GM12878 (cell line): ENCODE measurements around the gene OR6Q1. TPM values are rescaled to one million over a fixed set of nuclear protein-coding genes. Genes with fewer than 3 reads are reported as not detected.

Experiments
- ATAC-seq: fragments of 200-7000 bp; cut with Tn5 transposase; 3 replicates; pipeline ENCODE4 v1.9.1; 2020; ENCODE audit warnings: mild to moderate bottlenecking, moderate library complexity
- BruUV-seq: library from RNA; stranded (reverse); fragments of 400-500 nt; replicated peaks from 2 replicates; lab custom pipeline; 2021; lab: Mats Ljungman, UMichigan
- CTCF ChIA-PET: fragments of 300-600 bp; sonication (Branson Sonifier 250); formaldehyde crosslinking; extraction: SDS; loops from one replicate; lab custom pipeline; 2021; ENCODE audit warnings: inconsistent platforms; lab: Yijun Ruan, JAX
- POLR2A ChIA-PET: fragments of 350-600 bp; formaldehyde crosslinking; extraction: SDS; loops from one replicate; lab custom pipeline; 2021; ENCODE audit warnings: inconsistent platforms; lab: Charles Lee
- RAD21 ChIA-PET: fragments of 300-600 bp; sonication (Branson Sonifier 250); formaldehyde crosslinking; loops from one replicate; lab custom pipeline; 2023; ENCODE audit warnings: antibody characterized with exemption; ENCODE audit not compliant: unreplicated experiment; lab: Charles Lee
- SMC1A ChIA-PET: fragments of 300-600 bp; sonication (Branson Sonifier 250); formaldehyde crosslinking; loops from one replicate; lab custom pipeline; 2023; ENCODE audit not compliant: unreplicated experiment, uncharacterized antibody; lab: Charles Lee
- DNase-seq: peaks from one replicate; pipeline ENCODE4 v3.0.0-alpha.2; 2011; ENCODE audit warnings: low read depth, low spot score
- FAIRE-seq: peaks from 3 replicates; lab custom pipeline; 2011; peaks lifted over from hg19 to GRCh38; lab: Jason Lieb, UNC
- H2AFZ ChIP-seq: 2 replicates; pipeline ENCODE4 v1.6.0; 2011; ENCODE audit warnings: low read depth, low read length, control low read depth; ENCODE audit not compliant: control insufficient read depth
- H3K27ac ChIP-seq: 2 replicates; pipeline ENCODE4 v1.5.1; 2011; ENCODE audit warnings: control low read depth; ENCODE audit not compliant: control insufficient read depth, insufficient read depth
- H3K27me3 ChIP-seq, 2 experiments: replicated peaks in 1 of 2; 2 replicates each; pipeline versions ENCODE4 v1.6.0 to v1.6.1; 2011; ENCODE audit warnings: low read length in 1 of 2; ENCODE audit not compliant: control insufficient read depth in 2 of 2, insufficient read depth in 2 of 2
- H3K36me3 ChIP-seq, 2 experiments: 2 replicates each; pipeline ENCODE4 v1.5.1; 2011; ENCODE audit warnings: low read length in 1 of 2; ENCODE audit not compliant: control insufficient read depth in 2 of 2, insufficient read depth in 2 of 2
- H3K4me1 ChIP-seq: 2 replicates; pipeline ENCODE4 v1.6.1; 2011; ENCODE audit warnings: mild to moderate bottlenecking, low read length, moderate library complexity, mixed read lengths; ENCODE audit not compliant: control insufficient read depth, insufficient read depth
- H3K4me2 ChIP-seq: 2 replicates; pipeline ENCODE4 v1.6.0; 2011; ENCODE audit warnings: control low read depth; ENCODE audit not compliant: control insufficient read depth, insufficient read depth
- H3K4me3 ChIP-seq: fragments of 200-600 bp; sonication (generic); 2 replicates; pipeline ENCODE4 v1.5.1; 2016
- H3K79me2 ChIP-seq: 2 replicates; pipeline ENCODE4 v1.6.0; 2011; ENCODE audit warnings: low read length; ENCODE audit not compliant: control insufficient read depth, insufficient read depth
- H3K9ac ChIP-seq: 2 replicates; pipeline ENCODE4 v1.8.0; 2011; ENCODE audit warnings: low read length, control low read depth, mixed read lengths; ENCODE audit not compliant: control insufficient read depth, insufficient read depth
- H3K9me3 ChIP-seq: replicated peaks from 3 replicates; pipeline ENCODE4 v1.5.1; 2011; ENCODE audit warnings: mild to moderate bottlenecking, low read length; ENCODE audit not compliant: control insufficient read depth, insufficient read depth
- H4K20me1 ChIP-seq: 2 replicates; pipeline ENCODE4 v1.6.0; 2011; ENCODE audit not compliant: control insufficient read depth, insufficient read depth
- CREB1 ChIP-seq: IDR thresholded peaks from 2 replicates; pipeline ENCODE4 v1.6.1; 2012; ENCODE audit warnings: low read depth, mild to moderate bottlenecking, inconsistent platforms
- ESRRA ChIP-seq: IDR thresholded peaks from 2 replicates; pipeline ENCODE4 v1.6.1; 2012; ENCODE audit warnings: mild to moderate bottlenecking, low read length, improper control_type of control experiment
- HCFC1 ChIP-seq: fragments of 150-350 bp; IDR thresholded peaks from 2 replicates; pipeline ENCODE4 v1.6.1; 2014; ENCODE audit warnings: low read length
- NFXL1 ChIP-seq: fragments of 450-650 bp; IDR thresholded peaks from 2 replicates; pipeline ENCODE4 v1.6.1; 2017; ENCODE audit warnings: antibody characterized with exemption, mild to moderate bottlenecking, borderline replicate concordance
- NFYA ChIP-seq: IDR thresholded peaks from 2 replicates; pipeline ENCODE4 v1.6.1; 2011; ENCODE audit warnings: low read depth, mild to moderate bottlenecking, low read length, improper control_type of control experiment, borderline replicate concordance
- NR2F1 ChIP-seq: fragments of 450-650 bp; conservative IDR thresholded peaks from 2 replicates; pipeline ENCODE4 v1.6.1; 2017; ENCODE audit warnings: mild to moderate bottlenecking
- PAX8 ChIP-seq: fragments of 450-650 bp; IDR thresholded peaks from 2 replicates; pipeline ENCODE4 v1.6.1; 2017; ENCODE audit warnings: mild to moderate bottlenecking, moderate library complexity
- POLR2AphosphoS2 ChIP-seq: IDR thresholded peaks from 2 replicates; pipeline ENCODE4 v1.6.1; 2011; ENCODE audit warnings: low read depth, mild to moderate bottlenecking, low read length, improper control_type of control experiment, moderate library complexity
- RBBP5 ChIP-seq: fragments of 200-600 bp; sonication (generic); conservative IDR thresholded peaks from 2 replicates; pipeline ENCODE4 v1.6.1; 2016
- SREBF1 ChIP-seq: IDR thresholded peaks from 2 replicates; pipeline ENCODE4 v1.6.1; 2012; ENCODE audit warnings: mild to moderate bottlenecking, low read length
- STAT1 ChIP-seq: fragments of 450-650 bp; conservative IDR thresholded peaks from 2 replicates; pipeline ENCODE4 v1.6.1; 2014; ENCODE audit warnings: antibody characterized with exemption, mild to moderate bottlenecking
- TBL1XR1 ChIP-seq: IDR thresholded peaks from 2 replicates; pipeline ENCODE4 v1.6.1; 2012; ENCODE audit warnings: low read depth, low read length, improper control_type of control experiment
- WGBS: methylation state at CpG from one replicate; pipeline ENCODE4 v1.1.6; 2016; ENCODE audit warnings: low lambda C conversion rate; ENCODE audit not compliant: insufficient replicate concordance, insufficient coverage; ENCODE audit errors: missing lambda C conversion rate; 5-methylcytosine and 5-hydroxymethylcytosine counted together
- in situ Hi-C: fragments of 300-500 bp; cut with MboI; formaldehyde crosslinking; loops from 9 replicates; pipeline ENCODE4 v1.14.3; 2018; ENCODE audit warnings: mixed read lengths
- intact Hi-C: fragments of 100-400 bp; cut with micrococcal nuclease; formaldehyde crosslinking; loops from one replicate; pipeline ENCODE4 v1.14.2; 2022; ENCODE audit not compliant: unreplicated experiment
- polyA plus RNA-seq, 11 experiments: library from polyadenylated mRNA; depleted of rRNA in 4 of 11; unstranded in 6 of 11; stranded (reverse) in 5 of 11; fragments of >200 nt; fragmentation: Nextera tagmentation in 4 of 11; fragmentation: Illumina TruSeq in 1 of 11; extraction: Ambion mirVana in 4 of 11; extraction: Trizol in 1 of 11; gene quantifications; 1 replicate in 1 of 11; 2 replicates in 10 of 11; pipeline versions ENCODE4 v1.2.1 to v1.2.3, GENCODE V29; 2011 to 2016; ENCODE audit warnings: inconsistent platforms in 2 of 11, missing spikeins in 2 of 11, low read depth in 1 of 11
- total RNA-seq, 4 experiments: library from RNA; depleted of rRNA in 3 of 4; stranded (reverse); fragments of >200 nt in 3 of 4; fragmentation: Illumina TruSeq in 1 of 4; extraction: Trizol in 1 of 4; gene quantifications; 2 replicates each; pipeline versions ENCODE4 v1.2.1 to v1.2.3, GENCODE V29; 2013 to 2021
- TF ChIP-seq, protein P1 (sequence below): IDR thresholded peaks from 2 replicates; pipeline ENCODE4 v1.6.1; 2012; ENCODE audit warnings: low read depth, low read length, improper control_type of control experiment

Gene OR6Q1
- total and polyA plus RNA-seq, 10 of the 15 experiments (the other 5 are each of a cell fraction or from before 2014, with no cell fraction given): not detected

DNA sequence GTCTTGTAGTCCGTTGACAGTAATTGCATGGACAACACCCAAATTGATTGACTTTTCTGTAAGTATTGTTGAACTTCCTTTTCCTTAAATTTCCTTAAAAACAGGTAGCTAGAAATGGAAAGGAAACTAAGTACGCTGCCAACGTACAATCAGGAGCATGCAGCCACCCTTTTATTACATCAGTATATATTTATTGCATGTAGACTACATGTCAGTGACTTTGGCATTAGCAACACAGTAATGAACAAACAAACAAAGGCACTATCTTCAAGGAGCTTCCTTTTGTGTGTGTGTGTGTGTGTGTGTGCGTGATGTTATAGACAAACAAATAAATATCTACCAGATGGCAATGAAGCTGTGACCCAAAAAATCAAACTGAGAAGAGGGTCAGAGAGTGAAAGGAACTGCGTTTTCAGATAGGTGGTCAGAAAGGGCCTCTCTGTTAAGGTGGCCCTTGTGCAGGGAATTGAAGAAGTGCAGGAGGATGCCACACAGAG lies 7.3 kb upstream of the OR6Q1 start, which contains the start of gene OR9Q1 (continued):
- no peak for TF ChIP-seq TBL1XR1
- TF ChIP-seq SREBF1: no peak
- TF ChIP-seq ESRRA: no peak
- TF ChIP-seq NR2F1: no peak

DNA sequence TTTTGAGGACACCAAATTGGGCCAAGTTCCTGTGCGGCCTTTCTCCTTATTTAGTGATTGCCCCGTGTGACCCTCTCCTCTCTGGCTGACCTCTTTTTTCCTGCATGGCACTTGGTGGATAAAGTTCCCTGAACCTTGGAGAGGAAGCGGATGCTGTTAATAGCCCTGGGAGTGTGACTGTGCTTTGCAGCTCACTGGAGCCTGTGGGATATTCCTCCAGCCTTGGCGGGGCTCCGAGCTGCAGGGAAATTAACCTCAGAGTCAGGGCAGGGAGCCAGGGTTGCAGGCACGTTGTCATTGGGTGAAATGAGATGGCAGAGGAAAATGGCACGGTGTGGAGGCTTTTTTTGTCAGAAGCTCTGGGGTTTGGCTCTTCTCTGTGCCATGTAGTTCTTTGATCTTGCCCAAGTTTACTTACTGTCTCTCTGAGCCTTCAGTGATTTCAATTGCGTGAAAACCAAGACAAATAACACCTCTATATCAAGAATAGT lies 6.1 kb upstream of the OR6Q1 start:
- SMC1A ChIA-PET: no interaction called here

More for the DNA sequence above, 6.1 kb upstream of the OR6Q1 start:
- Histone ChIP-seq H3K4me1 (no peaks in the 10 kb centered on the region), H3K4me3 (no peak overlapping the region), H4K20me1 (no peaks in the 10 kb centered on the region), H3K27ac (no peak overlapping the region), H3K9ac (no peak overlapping the region), H3K79me2 (no peaks in the 10 kb centered on the region), H3K36me3 (no peaks in the 10 kb centered on the region), H3K4me2 (no peak overlapping the region), H3K9me3 (no peaks in the 10 kb centered on the region), H2AFZ (no peak overlapping the region), H3K27me3 (no peaks in the 10 kb centered on the region)
- no TSS peak for BruUV-seq
- no peak for TF ChIP-seq CREB1
- TF ChIP-seq HCFC1: no peak
- no peak for TF ChIP-seq POLR2AphosphoS2
- no peak for TF ChIP-seq NFYA
- TF ChIP-seq PAX8: no peak
- TF ChIP-seq RBBP5: no peak
- no peak for TF ChIP-seq STAT1
- TF ChIP-seq NFXL1: no peak
- TF ChIP-seq, protein P1, sequence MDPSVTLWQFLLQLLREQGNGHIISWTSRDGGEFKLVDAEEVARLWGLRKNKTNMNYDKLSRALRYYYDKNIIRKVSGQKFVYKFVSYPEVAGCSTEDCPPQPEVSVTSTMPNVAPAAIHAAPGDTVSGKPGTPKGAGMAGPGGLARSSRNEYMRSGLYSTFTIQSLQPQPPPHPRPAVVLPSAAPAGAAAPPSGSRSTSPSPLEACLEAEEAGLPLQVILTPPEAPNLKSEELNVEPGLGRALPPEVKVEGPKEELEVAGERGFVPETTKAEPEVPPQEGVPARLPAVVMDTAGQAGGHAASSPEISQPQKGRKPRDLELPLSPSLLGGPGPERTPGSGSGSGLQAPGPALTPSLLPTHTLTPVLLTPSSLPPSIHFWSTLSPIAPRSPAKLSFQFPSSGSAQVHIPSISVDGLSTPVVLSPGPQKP: no peak
- no peak for FAIRE-seq
- intact Hi-C loops (no loop called here), in situ Hi-C loops (no loop called here)
- WGBS: 30% methylated on average over 8 of the region's 8 CpGs
- no peak for ATAC-seq
- RAD21 ChIA-PET: no interaction called here
- CTCF ChIA-PET: no interaction called here
- POLR2A ChIA-PET: no interaction called here
- no peak for DNase-seq
